ENCODE measurements around the gene BTK.

BTK gene

GRCh38 chrX:101386542-101386885, 523 bp upstream of the BTK start:
- Histone ChIP-seq H3K4me2 (ENCODE audit: low read length, poor library complexity, severe bottlenecking) (no peak overlapping the region), H2AK5ac (ENCODE audit: low read length, severe bottlenecking) (no peak overlapping the region), H3K4ac (ENCODE audit: low read depth in 1 of 2, low read length in 2 of 2) (no peak overlapping the region), H3K79me1 (replicated peaks; ENCODE audit: low read length, poor library complexity, severe bottlenecking) (no peaks in the 10 kb centered on the region), H3K4me1 (ENCODE audit: control insufficient read depth, insufficient read depth, low read depth, low read length) (no peaks in the 10 kb centered on the region), H4K91ac (ENCODE audit: low read length) (no peak overlapping the region), H3K27ac (ENCODE audit: low read length, poor library complexity, severe bottlenecking) (no peak overlapping the region), H3K14ac (ENCODE audit: low read length in 2 of 2) (no peak overlapping the region), H4K8ac (ENCODE audit: low read length) (no peak overlapping the region), H2BK5ac (ENCODE audit: low read depth, low read length, poor library complexity, severe bottlenecking) (no peak overlapping the region), H2AFZ (ENCODE audit: low read depth, low read length) (no peak overlapping the region), H3K36me3 (ENCODE audit: control insufficient read depth in 1 of 2, insufficient read depth in 2 of 2, low read depth in 1 of 2, low read length in 2 of 2) (peaks cover 0 to under 1% of the 10 kb centered on the region in 2 experiments), H2BK15ac (ENCODE audit: low read depth, poor library complexity, severe bottlenecking) (no peak overlapping the region), H3K9me3 (ENCODE audit: control insufficient read depth, low read length) (no peaks in the 10 kb centered on the region), H3K18ac (ENCODE audit: low read depth in 1 of 2, low read length in 2 of 2) (no peak overlapping the region), H3K9ac (ENCODE audit: low read length) (no peak overlapping the region), H3K23ac (ENCODE audit: low read length in 2 of 2) (no peak overlapping the region), H3K4me3 (ENCODE audit: insufficient read depth in 1 of 2, low read depth in 1 of 2, low read length in 2 of 2) (no peak overlapping the region), H3K27me3 (ENCODE audit: control insufficient read depth in 1 of 2, insufficient read depth in 1 of 2, low read length in 2 of 2) (peaks cover 0 to 22% of the 10 kb centered on the region in 2 experiments), H2BK12ac (ENCODE audit: low read length in 2 of 2) (no peak overlapping the region), H2BK120ac (ENCODE audit: low read depth, low read length) (no peak overlapping the region)
- DNase-seq: no peak
- 84% methylated on average over 6 of the region's 6 CpGs for WGBS

- no peak overlapping the region for H2BK5ac ChIP-seq (ENCODE audit: low read depth, low read length, poor library complexity, severe bottlenecking)
Observed at GRCh38 chrX:101385026-101385684, 836 bp downstream of the BTK start.

GRCh38 chrX:101383679-101384205, 2.2 kb downstream of the BTK start:
- H2AFZ ChIP-seq (ENCODE audit: low read depth, low read length): no peak overlapping the region
- H3K27ac ChIP-seq (ENCODE audit: low read length, poor library complexity, severe bottlenecking): no peak overlapping the region
- no peak overlapping the region for H4K8ac ChIP-seq (ENCODE audit: low read length)
- H2BK15ac ChIP-seq (ENCODE audit: low read depth, poor library complexity, severe bottlenecking): no peak overlapping the region
- no peak overlapping the region for H3K9ac ChIP-seq (ENCODE audit: low read length)
- no peak for DNase-seq
- H3K4me3 ChIP-seq (ENCODE audit: insufficient read depth in 1 of 2, low read depth in 1 of 2, low read length in 2 of 2): no peak overlapping the region
- 74% methylated on average over 2 of the region's 4 CpGs for WGBS
- no peak overlapping the region for H3K18ac ChIP-seq (ENCODE audit: low read depth in 1 of 2, low read length in 2 of 2)
- H2BK120ac ChIP-seq (ENCODE audit: low read depth, low read length): no peak overlapping the region
- no peak overlapping the region for H2BK5ac ChIP-seq (ENCODE audit: low read depth, low read length, poor library complexity, severe bottlenecking)
- no peaks in the 10 kb centered on the region for H3K36me3 ChIP-seq (ENCODE audit: control insufficient read depth in 1 of 2, insufficient read depth in 2 of 2, low read depth in 1 of 2, low read length in 2 of 2)
- H3K14ac ChIP-seq (ENCODE audit: low read length in 2 of 2): no peak overlapping the region
- no peak overlapping the region for H3K4me2 ChIP-seq (ENCODE audit: low read length, poor library complexity, severe bottlenecking)
- peaks cover 0 to 30% of the 10 kb centered on the region in 2 experiments for H3K27me3 ChIP-seq (ENCODE audit: control insufficient read depth in 1 of 2, insufficient read depth in 1 of 2, low read length in 2 of 2)
- H3K4me1 ChIP-seq (ENCODE audit: control insufficient read depth, insufficient read depth, low read depth, low read length): no peaks in the 10 kb centered on the region
- H4K91ac ChIP-seq (ENCODE audit: low read length): no peak overlapping the region
- no peaks in the 10 kb centered on the region for H3K79me1 ChIP-seq (replicated peaks; ENCODE audit: low read length, poor library complexity, severe bottlenecking)
- H3K9me3 ChIP-seq (ENCODE audit: control insufficient read depth, low read length): no peaks in the 10 kb centered on the region
- no peak overlapping the region for H2AK5ac ChIP-seq (ENCODE audit: low read length, severe bottlenecking)
- no peak overlapping the region for H3K4ac ChIP-seq (ENCODE audit: low read depth in 1 of 2, low read length in 2 of 2)
- H3K23ac ChIP-seq (ENCODE audit: low read length in 2 of 2): no peak overlapping the region
- no peak overlapping the region for H2BK12ac ChIP-seq (ENCODE audit: low read length in 2 of 2)

More at GRCh38 chrX:101385026-101385684, 836 bp downstream of the BTK start:
- no peak overlapping the region for H3K9ac ChIP-seq (ENCODE audit: low read length)
- H3K18ac ChIP-seq (ENCODE audit: low read depth in 1 of 2, low read length in 2 of 2): no peak overlapping the region
- H4K91ac ChIP-seq (ENCODE audit: low read length): no peak overlapping the region
- no peak overlapping the region for H2AFZ ChIP-seq (ENCODE audit: low read depth, low read length)
- no peaks in the 10 kb centered on the region for H3K9me3 ChIP-seq (ENCODE audit: control insufficient read depth, low read length)
- no peak overlapping the region for H3K4ac ChIP-seq (ENCODE audit: low read depth in 1 of 2, low read length in 2 of 2)
- H3K27ac ChIP-seq (ENCODE audit: low read length, poor library complexity, severe bottlenecking): no peak overlapping the region
- 89% methylated on average over 7 of the region's 7 CpGs for WGBS
- H2BK15ac ChIP-seq (ENCODE audit: low read depth, poor library complexity, severe bottlenecking): no peak overlapping the region
- no peaks in the 10 kb centered on the region for H3K36me3 ChIP-seq (ENCODE audit: control insufficient read depth in 1 of 2, insufficient read depth in 2 of 2, low read depth in 1 of 2, low read length in 2 of 2)
- no peak overlapping the region for H3K14ac ChIP-seq (ENCODE audit: low read length in 2 of 2)
- H3K4me3 ChIP-seq (ENCODE audit: insufficient read depth in 1 of 2, low read depth in 1 of 2, low read length in 2 of 2): no peak overlapping the region
- no peak overlapping the region for H3K23ac ChIP-seq (ENCODE audit: low read length in 2 of 2)
- no peaks in the 10 kb centered on the region for H3K4me1 ChIP-seq (ENCODE audit: control insufficient read depth, insufficient read depth, low read depth, low read length)
- no peak overlapping the region for H2BK120ac ChIP-seq (ENCODE audit: low read depth, low read length)
- peaks cover 0 to 22% of the 10 kb centered on the region in 2 experiments for H3K27me3 ChIP-seq (ENCODE audit: control insufficient read depth in 1 of 2, insufficient read depth in 1 of 2, low read length in 2 of 2)
- no peak overlapping the region for H2AK5ac ChIP-seq (ENCODE audit: low read length, severe bottlenecking)
- no peaks in the 10 kb centered on the region for H3K79me1 ChIP-seq (replicated peaks; ENCODE audit: low read length, poor library complexity, severe bottlenecking)
- no peak for DNase-seq
- H2BK12ac ChIP-seq (ENCODE audit: low read length in 2 of 2): no peak overlapping the region
- H3K4me2 ChIP-seq (ENCODE audit: low read length, poor library complexity, severe bottlenecking): no peak overlapping the region
- H4K8ac ChIP-seq (ENCODE audit: low read length): no peak overlapping the region

- H3K14ac ChIP-seq (ENCODE audit: low read length in 2 of 2): no peak overlapping the region
- WGBS: 100% methylated on average over 1 of the region's 1 CpG
- H3K18ac ChIP-seq (ENCODE audit: low read depth in 1 of 2, low read length in 2 of 2): no peak overlapping the region
- H4K8ac ChIP-seq (ENCODE audit: low read length): no peak overlapping the region
- no peak overlapping the region for H2AK5ac ChIP-seq (ENCODE audit: low read length, severe bottlenecking)
- no peaks in the 10 kb centered on the region for H3K9me3 ChIP-seq (ENCODE audit: control insufficient read depth, low read length)
- H3K27me3 ChIP-seq (ENCODE audit: control insufficient read depth in 1 of 2, insufficient read depth in 1 of 2, low read length in 2 of 2): peaks cover 0 to 39% of the 10 kb centered on the region in 2 experiments
- no peak overlapping the region for H3K4ac ChIP-seq (ENCODE audit: low read depth in 1 of 2, low read length in 2 of 2)
- no peak overlapping the region for H2BK5ac ChIP-seq (ENCODE audit: low read depth, low read length, poor library complexity, severe bottlenecking)
- no peak overlapping the region for H2AFZ ChIP-seq (ENCODE audit: low read depth, low read length)
- no peak overlapping the region for H2BK12ac ChIP-seq (ENCODE audit: low read length in 2 of 2)
- H3K79me1 ChIP-seq (replicated peaks; ENCODE audit: low read length, poor library complexity, severe bottlenecking): no peaks in the 10 kb centered on the region
- no peak overlapping the region for H3K27ac ChIP-seq (ENCODE audit: low read length, poor library complexity, severe bottlenecking)
- no peaks in the 10 kb centered on the region for H3K4me1 ChIP-seq (ENCODE audit: control insufficient read depth, insufficient read depth, low read depth, low read length)
- no peak overlapping the region for H2BK15ac ChIP-seq (ENCODE audit: low read depth, poor library complexity, severe bottlenecking)
- H3K23ac ChIP-seq (ENCODE audit: low read length in 2 of 2): no peak overlapping the region
- DNase-seq: no peak
- no peaks in the 10 kb centered on the region for H3K36me3 ChIP-seq (ENCODE audit: control insufficient read depth in 1 of 2, insufficient read depth in 2 of 2, low read depth in 1 of 2, low read length in 2 of 2)
- H3K9ac ChIP-seq (ENCODE audit: low read length): no peak overlapping the region
- H3K4me3 ChIP-seq (ENCODE audit: insufficient read depth in 1 of 2, low read depth in 1 of 2, low read length in 2 of 2): no peak overlapping the region
- H4K91ac ChIP-seq (ENCODE audit: low read length): no peak overlapping the region
- no peak overlapping the region for H2BK120ac ChIP-seq (ENCODE audit: low read depth, low read length)
- no peak overlapping the region for H3K4me2 ChIP-seq (ENCODE audit: low read length, poor library complexity, severe bottlenecking)
Observed at GRCh38 chrX:101377547-101377946, 8.4 kb downstream of the BTK start.

Data from mesenchymal stem cell (in vitro differentiated cells and primary cell).